Mucosa of descending colon (tissue), 3 donors: ENCODE measurements around the gene SAMHD1. TPM values are rescaled to one million over a fixed set of nuclear protein-coding genes. Genes with fewer than 3 reads are reported as not detected.

Experiments used
- ATAC-seq: fragments of 200-7000 bp; cut with Tn5 transposase; one replicate; pipeline ENCODE4 v1.9.1; 2020; ENCODE audit warnings: mild to moderate bottlenecking, moderate library complexity
- DNase-seq, 3 donors: peaks; one replicate each; pipeline ENCODE4 v3.0.0-alpha.2; 2020
- H3K36me3 ChIP-seq: fragments of 200-600 bp; one replicate; pipeline ENCODE4 v1.8.0; 2021; ENCODE audit warnings: low read depth, mild to moderate bottlenecking
- H3K4me1 ChIP-seq: fragments of 200-600 bp; one replicate; pipeline ENCODE4 v1.8.0; 2021; ENCODE audit warnings: low read depth, mild to moderate bottlenecking
- H3K4me3 ChIP-seq: fragments of 200-600 bp; one replicate; pipeline ENCODE4 v1.8.0; 2021; ENCODE audit warnings: mild to moderate bottlenecking
- H3K9me3 ChIP-seq: fragments of 200-600 bp; one replicate; pipeline ENCODE4 v1.8.0; 2021; ENCODE audit warnings: mild to moderate bottlenecking
- CTCF ChIP-seq: fragments of 200-600 bp; IDR thresholded peaks from one replicate; pipeline ENCODE4 v1.8.0; 2022; ENCODE audit warnings: antibody characterized with exemption, mild to moderate bottlenecking
- intact Hi-C, 2 donors: fragments of 100-400 bp; cut with DNase I in 1 of 2; cut with micrococcal nuclease in 1 of 2; formaldehyde crosslinking; loops; one replicate each; pipeline versions ENCODE4 v1.11.0 to v1.11.1; 2022; cut with DNase I, micrococcal nuclease
- total RNA-seq, 3 donors: library from RNA; stranded (reverse); fragmentation: NEBNext Ultra II Directional in 2 of 3; extraction: Animal tissue kit (Norgen Biotek cat#: 25700) in 2 of 3; gene quantifications; one replicate each; pipeline versions ENCODE4 v1.2.1 to v1.2.4, GENCODE V29; 2021 to 2023
- donor health status: DM: no; HTN: no; CAD: no; lungs with moderate emphysema.
- donor health status: DM: no; HTN: no; CAD: no.
- donor health status: DM: no; HTN: yes; CAD: no.

Gene SAMHD1
- total RNA-seq, 3 donors from 2014 or later = 24.1 to 110 (median 48.6) TPM

- Histone ChIP-seq H3K4me3 (no peak overlapping the region), H3K4me1 (no peaks in the 10 kb centered on the region), H3K36me3 (no peaks in the 10 kb centered on the region), H3K9me3 (peaks cover 7% of the 10 kb centered on the region)
- no peak for TF ChIP-seq CTCF
- intact Hi-C loops = no loop called here
- DNase-seq = no peak
- ATAC-seq = no peak
These were observed 7.7 kb upstream of the SAMHD1 start for GRCh38 chr20:36959242-36959641.

GRCh38 chr20:36957875-36958667, 6.6 kb upstream of the SAMHD1 start:
- Histone ChIP-seq H3K36me3 (no peaks in the 10 kb centered on the region), H3K9me3 (peaks cover 7% of the 10 kb centered on the region), H3K4me3 (no peak overlapping the region), H3K4me1 (no peaks in the 10 kb centered on the region)
- no peak for DNase-seq
- ATAC-seq = peak; percentile 75
- intact Hi-C loops = no loop called here
- TF ChIP-seq CTCF = no peak

GRCh38 chr20:36956674-36957073, 5.2 kb upstream of the SAMHD1 start:
- H3K9me3 ChIP-seq = no peaks in the 10 kb centered on the region
- H3K36me3 ChIP-seq = no peaks in the 10 kb centered on the region
- no peak for ATAC-seq
- DNase-seq = no peak
- no peak for TF ChIP-seq CTCF
- intact Hi-C loops = no loop called here
- peaks cover 10% of the 10 kb centered on the region for H3K4me1 ChIP-seq
- H3K4me3 ChIP-seq = no peak overlapping the region

GRCh38 chr20:36956016-36956415, 4.5 kb upstream of the SAMHD1 start:
- Histone ChIP-seq H3K4me1 (peaks cover 10% of the 10 kb centered on the region), H3K4me3 (no peak overlapping the region), H3K9me3 (no peaks in the 10 kb centered on the region), H3K36me3 (no peaks in the 10 kb centered on the region)
- no peak for DNase-seq
- ATAC-seq = no peak
- TF ChIP-seq CTCF = no peak
- intact Hi-C loops = no loop called here

DNA sequence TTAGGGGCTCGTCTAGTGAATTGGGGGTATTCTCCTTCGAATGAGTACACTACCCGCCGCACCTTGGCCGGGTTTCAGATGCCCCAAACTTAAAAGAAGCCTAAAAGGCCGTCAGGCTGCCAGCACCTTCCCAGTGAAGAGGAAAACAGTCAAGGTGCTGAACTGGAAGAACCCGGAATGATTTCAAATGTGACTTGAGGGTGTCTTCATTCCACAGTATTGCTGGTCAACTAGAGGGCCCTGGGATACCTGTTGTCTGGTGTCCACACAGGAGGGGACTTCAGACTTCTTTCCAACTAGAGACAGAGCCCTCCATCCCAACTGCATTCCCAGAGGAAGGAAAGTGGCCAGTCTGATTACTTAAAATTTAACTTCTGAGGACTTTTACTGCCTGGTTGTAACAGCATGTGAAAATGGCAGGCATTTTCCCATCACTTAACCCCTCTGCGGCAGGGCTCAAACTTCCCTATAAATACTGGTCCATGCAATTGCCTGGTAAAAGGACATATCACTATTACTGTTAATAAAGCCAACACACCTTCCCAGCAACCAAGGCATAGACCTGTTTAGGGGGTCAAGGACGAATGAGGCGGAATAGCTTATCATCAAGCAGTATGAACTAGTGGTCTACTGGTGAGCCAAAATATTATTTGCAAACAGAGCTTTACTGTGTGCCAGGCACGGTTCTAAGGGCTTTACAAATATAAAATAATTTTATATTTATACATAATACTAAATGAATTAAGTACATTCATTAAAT, 651 bp upstream of the SAMHD1 start:
- intact Hi-C loops = no loop called here
- Histone ChIP-seq H3K4me1 (peaks cover 24% of the 10 kb centered on the region), H3K36me3 (no peaks in the 10 kb centered on the region), H3K9me3 (no peaks in the 10 kb centered on the region), H3K4me3 (no peak overlapping the region)
- DNase-seq (no peak), ATAC-seq (peak; percentile 14)
- no peak for TF ChIP-seq CTCF
